A549 (cell line): ENCODE results near the gene CHRNA1. TPM values are rescaled to one million over a fixed set of nuclear protein-coding genes. Genes with fewer than 3 reads are reported as not detected.

Experiments
- ATAC-seq, 2 experiments: fragments of 200-7000 bp in 1 of 2; fragments of >200 bp in 1 of 2; cut with Nextera tagmentation in 1 of 2; cut with Tn5 transposase in 1 of 2; 3 replicates each; pipeline versions ENCODE4 v1.8.0 to v1.9.1; 2018 to 2020; ENCODE audit warnings: mild to moderate bottlenecking in 1 of 2, moderate library complexity in 1 of 2
- CTCF ChIA-PET: fragments of 300-600 bp; sonication (Branson Sonifier 250); formaldehyde crosslinking; extraction: SDS; loops from one replicate; lab custom pipeline; 2021; ENCODE audit warnings: antibody characterized with exemption, inconsistent platforms; lab: Yijun Ruan, JAX
- POLR2A ChIA-PET: fragments of 350-600 bp; formaldehyde crosslinking; extraction: SDS; loops from one replicate; lab custom pipeline; 2021; ENCODE audit warnings: antibody characterized with exemption, inconsistent platforms; lab: Yijun Ruan, JAX
- DNase-seq, 2 experiments: peaks; one replicate each; pipeline versions ENCODE4 v3.0.0 to v3.0.0-alpha.2; 2011 to 2016; ENCODE audit warnings: low read depth in 1 of 2, low spot score in 1 of 2
- FAIRE-seq: peaks from 2 replicates; lab custom pipeline; 2011; peaks lifted over from hg19 to GRCh38; lab: Jason Lieb, UNC
- H3K27ac ChIP-seq, 2 experiments: fragments of >200 bp; sonication (Bioruptor Twin); formaldehyde crosslinking; 3 replicates each; pipeline ENCODE4 v1.5.1; 2016 to 2017
- H3K4me1 ChIP-seq: fragments of >200 bp; sonication (Bioruptor Twin); formaldehyde crosslinking; 3 replicates; pipeline ENCODE4 v1.6.1; 2016
- H3K4me2 ChIP-seq: fragments of >200 bp; sonication (Bioruptor Twin); formaldehyde crosslinking; 3 replicates; pipeline ENCODE4 v1.6.1; 2016
- H3K4me3 ChIP-seq: fragments of >200 bp; sonication (Bioruptor Twin); formaldehyde crosslinking; 3 replicates; pipeline ENCODE4 v1.5.1; 2016
- H3K9me3 ChIP-seq: fragments of >200 bp; sonication (Bioruptor Twin); formaldehyde crosslinking; 3 replicates; pipeline ENCODE4 v1.6.1; 2016
- BCL3 ChIP-seq: fragments of >200 bp; sonication (Bioruptor Twin); formaldehyde crosslinking; IDR thresholded peaks from 3 replicates; pipeline ENCODE4 v1.6.1; 2016
- CBX8 ChIP-seq: fragments of 200-600 bp; sonication (generic); IDR thresholded peaks from 2 replicates; pipeline ENCODE4 v1.6.1; 2016
- CHD4 ChIP-seq: fragments of 200-600 bp; sonication (generic); IDR thresholded peaks from 2 replicates; pipeline ENCODE4 v1.6.1; 2016; ENCODE audit warnings: antibody characterized with exemption, mild to moderate bottlenecking, borderline replicate concordance
- E2F6 ChIP-seq: IDR thresholded peaks from 2 replicates; pipeline ENCODE4 v1.6.1; 2012; ENCODE audit warnings: low read depth, borderline replicate concordance
- EHF ChIP-seq: fragments of 250-450 bp; sonication (Bioruptor Pico); IDR thresholded peaks from 2 replicates; pipeline ENCODE4 v1.5.0; 2020; ENCODE audit warnings: mild to moderate bottlenecking
- EP300 ChIP-seq, 2 experiments: fragments of >200 bp; sonication (Bioruptor Twin); formaldehyde crosslinking; IDR thresholded peaks; 2 replicates in 1 of 2; 3 replicates in 1 of 2; pipeline ENCODE4 v1.6.1; 2016 to 2017
- ESRRA ChIP-seq: fragments of 150-350 bp; IDR thresholded peaks from 2 replicates; pipeline ENCODE4 v1.6.1; 2014; ENCODE audit warnings: mild to moderate bottlenecking, low read length, borderline replicate concordance
- FOSL2 ChIP-seq, 2 experiments: fragments of 450-650 bp in 1 of 2; fragments of >200 bp in 1 of 2; sonication (Bioruptor Twin) in 1 of 2; formaldehyde crosslinking; IDR thresholded peaks; 2 replicates each; pipeline versions ENCODE4 v1.5.0 to v1.6.1; 2016 to 2020; ENCODE audit warnings: mild to moderate bottlenecking in 1 of 2, moderate library complexity in 1 of 2
- FOXS1 ChIP-seq: fragments of 250-450 bp; sonication (Bioruptor Pico); IDR thresholded peaks from 2 replicates; pipeline ENCODE4 v1.5.0; 2020; ENCODE audit warnings: mild to moderate bottlenecking, moderate library complexity
- HDAC2 ChIP-seq: fragments of 200-600 bp; sonication (generic); IDR thresholded peaks from 2 replicates; pipeline ENCODE4 v1.6.1; 2016
- HES2 ChIP-seq: fragments of >200 bp; sonication (Bioruptor Twin); formaldehyde crosslinking; IDR thresholded peaks from 2 replicates; pipeline ENCODE4 v1.6.1; 2016
- HEYL ChIP-seq: fragments of 250-450 bp; sonication (Bioruptor Pico); IDR thresholded peaks from 2 replicates; pipeline ENCODE4 v1.8.0; 2021; ENCODE audit warnings: mild to moderate bottlenecking, moderate library complexity
- HMGXB4 ChIP-seq: fragments of 250-450 bp; sonication (Bioruptor Pico); IDR thresholded peaks from 2 replicates; pipeline ENCODE4 v1.5.0; 2021; ENCODE audit warnings: mild to moderate bottlenecking, moderate library complexity, borderline replicate concordance
- HOXA7 ChIP-seq: fragments of 250-450 bp; sonication (Bioruptor Pico); IDR thresholded peaks from 2 replicates; pipeline ENCODE4 v1.5.0; 2020; ENCODE audit warnings: mild to moderate bottlenecking, moderate library complexity
- HOXB5 ChIP-seq: fragments of 250-450 bp; sonication (Bioruptor Pico); IDR thresholded peaks from 2 replicates; pipeline ENCODE4 v1.5.0; 2020; ENCODE audit warnings: mild to moderate bottlenecking, moderate library complexity
- JUN ChIP-seq, 2 experiments: fragments of >200 bp; sonication (Bioruptor Twin); formaldehyde crosslinking; IDR thresholded peaks; 2 replicates in 1 of 2; 3 replicates in 1 of 2; pipeline ENCODE4 v1.6.1; 2016 to 2017
- MAFK ChIP-seq: fragments of 450-650 bp; IDR thresholded peaks from 2 replicates; pipeline ENCODE4 v1.6.1; 2014; ENCODE audit not compliant: partially characterized antibody
- MAX ChIP-seq: IDR thresholded peaks from 2 replicates; pipeline ENCODE4 v1.6.1; 2012
- MAZ ChIP-seq: fragments of 150-350 bp; IDR thresholded peaks from 2 replicates; pipeline ENCODE4 v1.6.1; 2014; ENCODE audit warnings: antibody characterized with exemption, low read depth, low read length, borderline replicate concordance
- NR3C1 ChIP-seq: fragments of >200 bp; sonication (Bioruptor Twin); formaldehyde crosslinking; IDR thresholded peaks from 3 replicates; pipeline ENCODE4 v1.6.1; 2017
- PHF8 ChIP-seq: fragments of 200-600 bp; sonication (generic); IDR thresholded peaks from 2 replicates; pipeline ENCODE4 v1.6.1; 2016; ENCODE audit warnings: low read depth, mild to moderate bottlenecking, antibody characterized with exemption, moderate library complexity, borderline replicate concordance
- POLR2A ChIP-seq: IDR thresholded peaks from 2 replicates; pipeline ENCODE4 v1.6.1; 2012; ENCODE audit warnings: mild to moderate bottlenecking, low read length
- RAD21 ChIP-seq, 2 experiments: fragments of >200 bp in 1 of 2; sonication (Bioruptor Twin) in 1 of 2; formaldehyde crosslinking in 1 of 2; IDR thresholded peaks in 1 of 2; conservative IDR thresholded peaks in 1 of 2; 2 replicates in 1 of 2; 3 replicates in 1 of 2; pipeline ENCODE4 v1.6.1; 2012 to 2018; ENCODE audit warnings: inconsistent platforms in 1 of 2
- RARB ChIP-seq: fragments of 250-450 bp; sonication (Bioruptor Pico); IDR thresholded peaks from 2 replicates; pipeline ENCODE4 v1.8.0; 2021; ENCODE audit warnings: mild to moderate bottlenecking, moderate library complexity
- RCOR1 ChIP-seq: fragments of 150-350 bp; IDR thresholded peaks from 2 replicates; pipeline ENCODE4 v1.6.1; 2014; ENCODE audit warnings: antibody characterized with exemption, low read length, low read depth
- RFX5 ChIP-seq: fragments of 450-650 bp; IDR thresholded peaks from 2 replicates; pipeline ENCODE4 v1.7.1; 2014; ENCODE audit warnings: antibody characterized with exemption, mild to moderate bottlenecking, moderate library complexity
- SMC3 ChIP-seq: fragments of >200 bp; sonication (Bioruptor Twin); formaldehyde crosslinking; IDR thresholded peaks from 3 replicates; pipeline ENCODE4 v1.6.1; 2018; ENCODE audit warnings: inconsistent platforms
- ZC3H11A ChIP-seq: fragments of 450-650 bp; IDR thresholded peaks from 2 replicates; pipeline ENCODE4 v1.6.1; 2014; ENCODE audit warnings: antibody characterized with exemption, mild to moderate bottlenecking
- ZNF302 ChIP-seq: fragments of 250-450 bp; sonication (Bioruptor Pico); IDR thresholded peaks from 2 replicates; pipeline ENCODE4 v1.9.0; 2021; ENCODE audit warnings: inconsistent platforms, mild to moderate bottlenecking, moderate library complexity
- ZSCAN20 ChIP-seq: fragments of 250-450 bp; sonication (Bioruptor Pico); IDR thresholded peaks from 2 replicates; pipeline ENCODE4 v1.8.0; 2022; ENCODE audit warnings: mild to moderate bottlenecking, moderate library complexity
- WGBS: methylation state at CpG from one replicate; pipeline ENCODE4 v1.1.6; 2017; ENCODE audit errors: missing lambda C conversion rate; 5-methylcytosine and 5-hydroxymethylcytosine counted together
- polyA plus RNA-seq, 4 experiments: library from polyadenylated mRNA; depleted of rRNA in 3 of 4; stranded (reverse); fragments of >200 nt; fragmentation: RNase III in 1 of 4; extraction: RNeasy Plus Mini Kit Qiagen cat#74134 plus additional on column Dnase treatment in 1 of 4; gene quantifications; 2 replicates in 3 of 4; 3 replicates in 1 of 4; pipeline ENCODE4 v1.2.3, GENCODE V29; 2011 to 2017

The CHRNA1 gene
- polyA plus RNA-seq, 2 of the 4 experiments (the other 2 are of a cell fraction), result not detected

- DNase-seq (no peak), FAIRE-seq (no peak), ATAC-seq (no peak)
- no peaks in the 10 kb centered on the region for H3K9me3 ChIP-seq
- no peak for TF ChIP-seq MAZ
- TF ChIP-seq E2F6, result no peak
- TF ChIP-seq HOXB5 (CRISPR knock-in tag), result no peak
- TF ChIP-seq HMGXB4 (CRISPR knock-in tag), result no peak
- TF ChIP-seq MAFK, result no peak
- no peak for TF ChIP-seq ZC3H11A
- no peak for TF ChIP-seq MAX
- no peak for TF ChIP-seq FOXS1 (CRISPR knock-in tag)
- TF ChIP-seq RAD21 (conservative IDR thresholded peaks at IDR 0.05 in 1 of 2, IDR thresholded peaks at IDR 0.05 in 1 of 2), result no peak
- no peak for TF ChIP-seq CHD4
- no peak for TF ChIP-seq FOSL2 (IDR thresholded peaks at IDR 0.05)
- no peak for TF ChIP-seq FOSL2 (CRISPR knock-in tag; IDR thresholded peaks at IDR 0.05)
- no peak for TF ChIP-seq RCOR1
- TF ChIP-seq HOXA7, result no peak
- no peak for TF ChIP-seq HES2
- no peak for TF ChIP-seq RFX5
- no peak for TF ChIP-seq ZSCAN20 (CRISPR knock-in tag)
- no peak for TF ChIP-seq ZNF302 (CRISPR knock-in tag)
- no peak for TF ChIP-seq POLR2A
- TF ChIP-seq EP300 (IDR thresholded peaks at IDR 0.05), result no peak
- TF ChIP-seq CBX8, result no peak
- no peak overlapping the region for H3K27ac ChIP-seq
- H3K4me3 ChIP-seq, result no peak overlapping the region
- H3K4me1 ChIP-seq, result peaks cover 10% of the 10 kb centered on the region; the same call in 1 of the 3 replicates
- no peak overlapping the region for H3K4me2 ChIP-seq
- ChIA-PET CTCF (interaction anchor here (0.5 to 7.3 kb wide), 9 partner anchors 8 to 225 kb away, joined by 3 to 68 read pairs (median 8); no protein-coding TSS in a partner anchor), POLR2A (no interaction called here)
- 83% methylated on average over 5 of the region's 5 CpGs for WGBS
These were observed 1.8 kb downstream of the CHRNA1 start for GRCh38 chr2:174762464-174762863.

- DNase-seq, result no peak
- no peak overlapping the region for H3K27ac ChIP-seq
- no peak for FAIRE-seq
- TF ChIP-seq ZSCAN20 (CRISPR knock-in tag) (no peak), HDAC2 (no peak), PHF8 (no peak), BCL3 (no peak), HEYL (CRISPR knock-in tag) (no peak), JUN (IDR thresholded peaks at IDR 0.05) (no peak), ESRRA (no peak), SMC3 (no peak), RFX5 (no peak), RARB (CRISPR knock-in tag) (no peak), MAFK (no peak), POLR2A (no peak), EHF (CRISPR knock-in tag) (no peak), NR3C1 (no peak), FOSL2 (IDR thresholded peaks at IDR 0.05) (no peak), FOSL2 (CRISPR knock-in tag; IDR thresholded peaks at IDR 0.05) (no peak)
- no peaks in the 10 kb centered on the region for H3K9me3 ChIP-seq
- POLR2A ChIA-PET, result no interaction called here
- H3K4me3 ChIP-seq, result no peak overlapping the region
- H3K4me2 ChIP-seq, result no peak overlapping the region
- H3K4me1 ChIP-seq, result peaks cover 10% of the 10 kb centered on the region; the same call in 1 of the 3 replicates
- no peak for ATAC-seq
- CTCF ChIA-PET, result interaction anchor here (0.6 to 7.3 kb wide), 4 partner anchors 10 to 62 kb away, joined by 3 to 68 read pairs (median 14); no protein-coding TSS in a partner anchor
These were observed 2.4 kb downstream of the CHRNA1 start for GRCh38 chr2:174761837-174762236.
